8988T (cell line): ENCODE data around the gene LPAR1.

Experiments
- DNase-seq: peaks from one replicate; pipeline ENCODE4 v3.0.0; 2011

Gene LPAR1

GRCh38 chr9:110950041-110950645 lies 88.1 kb downstream of the LPAR1 start:
- no peak for DNase-seq

GRCh38 chr9:110949081-110949480 lies 89.2 kb downstream of the LPAR1 start:
- no peak for DNase-seq

- no peak for DNase-seq
These were observed 90.7 kb downstream of the LPAR1 start for GRCh38 chr9:110947491-110948044.

GRCh38 chr9:110942522-110942921 lies 95.7 kb downstream of the LPAR1 start:
- no peak for DNase-seq

GRCh38 chr9:110940951-110941557 lies 97.2 kb downstream of the LPAR1 start:
- DNase-seq, result no peak

GRCh38 chr9:110939573-110939972 lies 98.7 kb downstream of the LPAR1 start:
- DNase-seq, result no peak

GRCh38 chr9:110939047-110939446 lies 99.2 kb downstream of the LPAR1 start:
- no peak for DNase-seq

GRCh38 chr9:110938242-110938641 lies 100.0 kb downstream of the LPAR1 start:
- no peak for DNase-seq

- DNase-seq, result no peak
These were observed 101.4 kb downstream of the LPAR1 start for GRCh38 chr9:110936719-110937452.

GRCh38 chr9:110936237-110936636 lies 102.0 kb downstream of the LPAR1 start:
- no peak for DNase-seq

GRCh38 chr9:110935829-110936228 lies 102.4 kb downstream of the LPAR1 start:
- no peak for DNase-seq

GRCh38 chr9:110933350-110934001 lies 104.8 kb downstream of the LPAR1 start:
- no peak for DNase-seq

- DNase-seq, result no peak
These were observed 105.4 kb downstream of the LPAR1 start for GRCh38 chr9:110932863-110933262.

- no peak for DNase-seq
These were observed 109.7 kb downstream of the LPAR1 start for GRCh38 chr9:110928599-110928998.

GRCh38 chr9:110926828-110927487 lies 111.3 kb downstream of the LPAR1 start:
- no peak for DNase-seq

GRCh38 chr9:110923601-110924000 lies 114.7 kb downstream of the LPAR1 start:
- no peak for DNase-seq

GRCh38 chr9:110922145-110922544 lies 116.1 kb downstream of the LPAR1 start:
- DNase-seq, result no peak

- no peak for DNase-seq
These were observed 116.6 kb downstream of the LPAR1 start for GRCh38 chr9:110921705-110922104.

GRCh38 chr9:110919609-110920008 lies 118.7 kb downstream of the LPAR1 start:
- no peak for DNase-seq

- no peak for DNase-seq
These were observed 119.2 kb downstream of the LPAR1 start for GRCh38 chr9:110919050-110919435.

- DNase-seq, result no peak
These were observed 119.8 kb downstream of the LPAR1 start for GRCh38 chr9:110918316-110919049.

- no peak for DNase-seq
These were observed 121.9 kb downstream of the LPAR1 start for GRCh38 chr9:110916403-110916802.
